WERI-Rb-1 (cell line): ENCODE data around the gene MAGI1.

ENCODE experiments used
- DNase-seq: peaks from one replicate; pipeline ENCODE4 v3.0.0-alpha.2; 2020
- H3K27ac ChIP-seq: fragments of 250-450 bp; sonication (Bioruptor Pico); 2 replicates; pipeline ENCODE4 v1.5.1; 2020; ENCODE audit warnings: mild to moderate bottlenecking, moderate library complexity
- H3K27me3 ChIP-seq: fragments of 250-450 bp; sonication (Bioruptor Pico); 2 replicates; pipeline ENCODE4 v1.5.1; 2021; ENCODE audit warnings: mild to moderate bottlenecking, low read depth, moderate library complexity; ENCODE audit not compliant: insufficient read depth, severe bottlenecking
- H3K36me3 ChIP-seq: fragments of 250-450 bp; sonication (Bioruptor Pico); 2 replicates; pipeline ENCODE4 v1.5.1; 2020; ENCODE audit warnings: mild to moderate bottlenecking, moderate library complexity
- H3K4me3 ChIP-seq: 2 replicates; pipeline ENCODE4 v1.5.1; 2011; ENCODE audit warnings: low read depth, mild to moderate bottlenecking, control low read depth, low read length
- H3K9me3 ChIP-seq: fragments of 250-450 bp; sonication (Bioruptor Pico); 2 replicates; pipeline ENCODE4 v1.5.1; 2021; ENCODE audit warnings: mild to moderate bottlenecking, moderate library complexity; ENCODE audit not compliant: severe bottlenecking
- TF ChIP-seq, protein P1 (sequence below): IDR thresholded peaks from 2 replicates; pipeline ENCODE4 v1.5.1; 2011; ENCODE audit warnings: low read depth, mild to moderate bottlenecking, control low read depth, inconsistent platforms, low read length

The MAGI1 gene

GRCh38 chr3:65577843-65578430 is 460.8 kb downstream of the MAGI1 start:
- no peak overlapping the region for H3K27ac ChIP-seq
- no peaks in the 10 kb centered on the region for H3K27me3 ChIP-seq
- no peak overlapping the region for H3K4me3 ChIP-seq
- no peaks in the 10 kb centered on the region for H3K9me3 ChIP-seq
- no peak for DNase-seq
- TF ChIP-seq, protein P1, sequence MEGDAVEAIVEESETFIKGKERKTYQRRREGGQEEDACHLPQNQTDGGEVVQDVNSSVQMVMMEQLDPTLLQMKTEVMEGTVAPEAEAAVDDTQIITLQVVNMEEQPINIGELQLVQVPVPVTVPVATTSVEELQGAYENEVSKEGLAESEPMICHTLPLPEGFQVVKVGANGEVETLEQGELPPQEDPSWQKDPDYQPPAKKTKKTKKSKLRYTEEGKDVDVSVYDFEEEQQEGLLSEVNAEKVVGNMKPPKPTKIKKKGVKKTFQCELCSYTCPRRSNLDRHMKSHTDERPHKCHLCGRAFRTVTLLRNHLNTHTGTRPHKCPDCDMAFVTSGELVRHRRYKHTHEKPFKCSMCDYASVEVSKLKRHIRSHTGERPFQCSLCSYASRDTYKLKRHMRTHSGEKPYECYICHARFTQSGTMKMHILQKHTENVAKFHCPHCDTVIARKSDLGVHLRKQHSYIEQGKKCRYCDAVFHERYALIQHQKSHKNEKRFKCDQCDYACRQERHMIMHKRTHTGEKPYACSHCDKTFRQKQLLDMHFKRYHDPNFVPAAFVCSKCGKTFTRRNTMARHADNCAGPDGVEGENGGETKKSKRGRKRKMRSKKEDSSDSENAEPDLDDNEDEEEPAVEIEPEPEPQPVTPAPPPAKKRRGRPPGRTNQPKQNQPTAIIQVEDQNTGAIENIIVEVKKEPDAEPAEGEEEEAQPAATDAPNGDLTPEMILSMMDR, result no peak
- H3K36me3 ChIP-seq, result no peaks in the 10 kb centered on the region

DNA sequence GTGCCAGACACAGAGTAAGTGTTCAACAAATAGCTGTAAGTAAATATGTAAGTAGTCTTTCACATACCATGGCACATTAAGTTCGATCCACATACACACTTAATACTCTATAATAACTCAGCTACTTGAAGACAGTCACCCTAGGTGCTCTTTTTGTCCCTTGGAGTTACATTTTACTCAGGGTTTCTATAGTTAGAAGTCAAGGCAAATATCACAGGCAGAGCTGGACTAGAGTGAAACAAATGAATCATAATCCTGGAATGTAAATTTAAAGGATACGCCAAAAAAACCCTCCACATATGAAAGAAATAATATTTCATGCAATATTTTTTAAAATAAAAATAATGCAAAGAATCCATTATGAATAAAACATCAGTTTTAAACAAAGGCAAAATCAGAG is 461.8 kb downstream of the MAGI1 start:
- Histone ChIP-seq H3K4me3 (no peak overlapping the region), H3K36me3 (no peaks in the 10 kb centered on the region), H3K27ac (no peak overlapping the region), H3K27me3 (no peaks in the 10 kb centered on the region), H3K9me3 (no peaks in the 10 kb centered on the region)
- no peak for DNase-seq
- TF ChIP-seq, protein P1, result no peak

- DNase-seq, result no peak
- H3K27me3 ChIP-seq, result no peaks in the 10 kb centered on the region
- TF ChIP-seq, protein P1, result no peak
- H3K4me3 ChIP-seq, result no peak overlapping the region
- no peak overlapping the region for H3K27ac ChIP-seq
- no peaks in the 10 kb centered on the region for H3K9me3 ChIP-seq
- no peaks in the 10 kb centered on the region for H3K36me3 ChIP-seq
Observed at GRCh38 chr3:65576228-65576627, 462.5 kb downstream of the MAGI1 start.

DNA sequence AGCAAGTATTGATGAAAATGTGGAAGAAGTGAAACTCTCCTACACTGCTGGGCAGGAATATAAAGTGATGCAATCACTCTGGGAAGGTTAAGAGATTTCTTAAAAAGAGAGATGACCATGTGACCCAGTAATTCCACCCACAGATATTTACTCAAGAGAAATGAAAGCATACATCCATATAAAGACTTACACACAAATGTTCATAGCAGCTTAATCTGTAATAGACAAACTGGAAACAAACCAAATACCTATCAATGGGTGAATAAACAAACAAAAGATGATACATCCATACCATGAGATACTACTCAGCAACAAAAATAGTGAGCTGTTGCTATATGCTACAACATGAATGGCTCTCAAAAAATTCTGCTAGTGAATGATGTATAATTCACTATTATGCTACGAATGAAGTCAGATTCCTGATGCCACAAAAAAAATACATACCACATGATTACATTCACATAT is 463.3 kb downstream of the MAGI1 start:
- no peaks in the 10 kb centered on the region for H3K36me3 ChIP-seq
- no peaks in the 10 kb centered on the region for H3K9me3 ChIP-seq
- DNase-seq, result no peak
- TF ChIP-seq, protein P1, result no peak
- H3K27ac ChIP-seq, result no peak overlapping the region
- no peaks in the 10 kb centered on the region for H3K27me3 ChIP-seq
- no peak overlapping the region for H3K4me3 ChIP-seq

DNA sequence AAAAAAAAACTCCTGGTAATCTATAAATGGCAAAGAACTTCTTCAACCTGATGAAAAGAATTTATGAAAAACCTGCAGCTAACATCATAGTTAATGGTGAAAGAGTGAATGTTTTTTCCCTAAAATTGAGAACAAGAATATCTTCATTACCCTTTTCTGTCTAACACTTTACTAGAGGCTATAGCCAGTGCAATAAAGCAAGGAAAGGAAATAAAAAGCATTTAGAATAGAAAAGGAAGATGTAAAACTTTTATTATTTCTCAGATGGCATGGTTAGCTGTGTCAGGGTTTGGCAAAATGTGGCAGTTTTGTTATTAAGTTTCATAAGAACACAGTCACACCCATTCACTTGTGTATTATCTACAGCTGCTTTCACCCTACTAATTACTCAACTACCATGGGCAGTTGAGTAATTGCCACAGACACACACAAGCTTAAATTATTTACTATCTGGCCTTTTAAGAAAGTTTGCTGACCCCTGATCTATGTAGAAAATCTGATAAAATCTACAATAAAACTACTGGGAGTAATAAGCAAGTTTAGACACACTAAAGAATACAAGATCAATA is 465.1 kb downstream of the MAGI1 start:
- Histone ChIP-seq H3K36me3 (no peaks in the 10 kb centered on the region), H3K4me3 (no peak overlapping the region), H3K9me3 (no peaks in the 10 kb centered on the region), H3K27ac (no peak overlapping the region), H3K27me3 (no peaks in the 10 kb centered on the region)
- DNase-seq, result no peak
- TF ChIP-seq, protein P1, result no peak

- Histone ChIP-seq H3K4me3 (no peak overlapping the region), H3K27ac (no peak overlapping the region), H3K36me3 (no peaks in the 10 kb centered on the region), H3K9me3 (no peaks in the 10 kb centered on the region), H3K27me3 (no peaks in the 10 kb centered on the region)
- TF ChIP-seq, protein P1, result no peak
- DNase-seq, result no peak
Observed at GRCh38 chr3:65572175-65572777, 466.4 kb downstream of the MAGI1 start.
